ENCODE results near the gene CCDC34. TPM values are rescaled to one million over a fixed set of nuclear protein-coding genes. Genes with fewer than 3 reads are reported as not detected.
"Not testable (repeated sequence)": the region's sequence is repeated elsewhere in the genome, so short reads cannot be mapped to it uniquely, and the experiment has no call there.

Gene CCDC34
- total RNA-seq, 1 donor from 2014 or later = 10.2 TPM

DNA sequence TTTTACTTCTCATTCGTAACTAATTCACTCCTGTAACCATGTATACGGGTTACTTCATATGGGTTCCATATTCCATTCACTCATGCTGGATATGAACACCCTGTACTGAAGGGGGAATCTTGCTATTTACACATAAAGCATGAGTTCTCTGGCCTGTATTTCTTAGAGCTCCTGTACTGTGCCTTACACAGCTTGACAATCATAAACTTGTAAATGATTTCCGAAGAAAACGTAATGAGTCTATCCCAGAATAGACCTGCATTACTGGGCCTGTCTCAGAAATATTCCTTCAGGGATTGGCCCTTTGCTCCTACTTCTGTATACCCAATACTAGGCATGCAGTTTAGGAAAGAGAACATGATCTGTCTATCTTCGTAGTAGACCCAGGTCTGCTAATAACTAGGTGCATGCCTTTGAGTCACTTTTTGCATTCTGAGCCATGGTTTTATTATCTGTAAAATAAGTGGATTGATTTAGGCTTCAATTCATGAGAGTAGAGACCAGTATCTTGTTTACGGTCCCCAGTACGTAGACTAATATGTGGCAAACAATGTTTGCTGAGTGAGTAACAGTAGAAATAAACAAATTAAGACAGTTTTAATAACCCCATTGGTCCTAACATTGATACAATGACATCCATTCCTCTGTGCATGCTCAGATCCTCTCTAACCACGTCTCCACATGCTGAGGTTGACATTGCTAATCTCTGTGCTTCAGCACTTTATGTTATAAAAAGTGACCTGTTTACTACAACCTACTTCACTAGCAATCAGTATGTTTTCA, 1.2 kb downstream of the CCDC34 start:
- ATAC-seq = no peak

DNA sequence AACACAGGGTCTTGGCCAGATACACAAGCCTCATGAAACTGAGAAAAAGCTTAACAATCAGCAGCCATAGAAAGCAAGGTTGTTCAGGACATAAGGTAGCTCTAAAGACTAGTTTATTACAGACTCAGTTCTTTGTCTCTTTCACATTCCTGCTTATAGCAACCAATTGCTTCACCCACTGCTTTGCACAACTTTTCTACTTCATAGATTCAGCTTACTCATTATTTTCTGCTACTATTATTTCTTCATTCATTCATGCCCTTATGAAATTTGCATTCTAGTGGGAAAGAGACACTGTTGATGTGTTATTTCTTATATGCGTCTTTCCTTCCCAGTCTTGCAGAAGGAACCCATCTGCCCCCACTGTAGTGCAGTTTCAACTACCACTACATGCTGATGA, 4.7 kb downstream of the CCDC34 start:
- no peak for ATAC-seq

DNA sequence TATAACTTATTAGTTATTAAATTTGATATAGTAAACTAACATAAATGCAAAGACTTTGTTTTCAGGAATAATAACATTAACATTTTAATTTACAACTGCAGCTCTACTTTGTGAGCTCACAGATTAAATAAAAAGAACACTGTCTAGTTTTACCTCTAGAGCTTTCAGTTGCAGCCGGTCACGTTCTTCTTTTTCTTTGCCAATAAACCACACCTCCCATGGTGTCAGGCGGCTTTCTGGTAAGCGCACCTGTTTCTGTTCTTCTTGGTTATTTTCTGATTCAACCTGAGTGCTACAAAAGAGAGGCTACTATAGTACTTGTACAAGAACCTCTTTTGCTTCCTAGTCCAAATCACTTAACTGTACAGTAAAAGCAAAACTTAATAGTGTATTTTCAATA, 5.8 kb downstream of the CCDC34 start:
- ATAC-seq = peak; percentile 58

DNA sequence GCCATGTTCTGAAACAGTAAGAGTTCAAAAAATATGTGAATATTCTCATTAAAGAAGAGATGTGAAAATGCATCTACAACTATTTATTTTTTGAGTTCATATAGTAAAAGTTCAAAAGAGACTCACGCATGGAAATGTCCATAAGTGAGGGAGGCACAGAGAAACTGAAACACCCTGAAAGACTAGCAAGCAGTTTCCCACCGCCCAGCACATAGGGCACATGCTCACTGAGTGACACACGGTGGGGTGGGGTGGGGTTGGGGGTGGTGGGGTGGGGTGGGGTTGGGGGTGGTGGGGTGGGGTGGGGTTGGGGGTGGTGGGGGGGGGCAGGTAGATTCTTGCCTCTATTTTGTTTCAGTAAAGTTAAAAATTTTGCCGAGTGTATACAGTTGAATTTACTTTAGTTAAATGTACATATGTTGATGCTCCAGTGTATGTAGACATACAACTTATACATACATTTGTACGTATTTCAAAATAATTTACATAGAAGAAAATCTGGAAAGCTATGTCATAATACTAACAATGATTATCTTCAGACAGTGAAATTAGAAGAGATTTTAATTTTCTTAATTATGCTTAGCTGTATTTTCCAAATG, 6.3 kb downstream of the CCDC34 start:
- no peak for ATAC-seq

DNA sequence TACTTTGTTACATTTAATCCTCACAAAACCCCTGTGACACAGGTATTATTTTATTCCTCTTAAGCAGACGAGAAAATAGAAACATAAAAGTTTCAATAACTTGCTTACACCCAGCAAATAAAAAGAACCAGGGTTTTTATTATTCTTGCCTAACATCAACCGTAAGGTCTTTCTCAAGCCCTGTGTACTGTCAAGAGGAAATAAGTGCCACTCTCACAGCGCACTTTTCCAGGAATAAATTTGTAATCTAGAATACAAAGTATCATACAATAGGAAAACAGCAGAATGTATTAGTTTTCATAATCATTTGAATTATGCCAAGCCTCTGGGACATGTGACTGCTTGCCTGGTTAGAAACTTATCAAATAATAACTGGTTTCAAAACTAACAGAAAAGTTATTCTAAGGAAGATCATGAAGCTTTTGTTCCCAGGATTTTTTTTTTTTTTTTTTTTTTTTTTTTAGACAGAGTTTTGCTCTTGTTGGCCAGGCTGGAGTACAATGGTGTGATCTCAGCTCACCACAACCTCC, 7.4 kb downstream of the CCDC34 start:
- ATAC-seq = no peak

DNA sequence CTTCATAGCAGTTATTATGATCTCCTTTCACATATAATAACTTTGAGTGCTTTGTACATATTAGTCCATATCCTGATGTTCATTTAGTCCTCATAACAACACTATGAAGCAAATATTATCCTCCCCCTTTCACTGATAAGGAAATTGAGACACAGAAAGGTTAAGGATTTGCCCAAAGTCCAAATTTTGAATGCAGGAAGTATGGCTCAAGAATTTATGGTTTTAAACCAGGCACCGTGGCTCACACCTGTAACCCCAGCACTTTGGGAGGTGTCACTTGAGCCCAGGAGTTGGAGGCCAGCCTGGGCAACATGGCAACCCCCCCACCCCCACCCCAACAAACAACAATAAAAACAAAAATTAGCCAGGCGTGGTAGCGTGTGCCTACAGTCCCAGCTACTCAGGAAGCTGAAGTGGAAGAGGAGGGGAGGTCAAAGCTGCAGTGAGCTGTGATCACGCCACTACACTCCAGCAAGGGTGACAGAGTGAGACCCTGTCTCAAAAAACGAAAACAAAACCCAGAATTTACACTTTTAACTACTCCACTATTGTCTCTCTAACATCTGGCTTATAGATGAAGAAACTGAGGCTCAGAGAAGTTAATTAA, 8.6 kb downstream of the CCDC34 start:
- no peak for ATAC-seq

DNA sequence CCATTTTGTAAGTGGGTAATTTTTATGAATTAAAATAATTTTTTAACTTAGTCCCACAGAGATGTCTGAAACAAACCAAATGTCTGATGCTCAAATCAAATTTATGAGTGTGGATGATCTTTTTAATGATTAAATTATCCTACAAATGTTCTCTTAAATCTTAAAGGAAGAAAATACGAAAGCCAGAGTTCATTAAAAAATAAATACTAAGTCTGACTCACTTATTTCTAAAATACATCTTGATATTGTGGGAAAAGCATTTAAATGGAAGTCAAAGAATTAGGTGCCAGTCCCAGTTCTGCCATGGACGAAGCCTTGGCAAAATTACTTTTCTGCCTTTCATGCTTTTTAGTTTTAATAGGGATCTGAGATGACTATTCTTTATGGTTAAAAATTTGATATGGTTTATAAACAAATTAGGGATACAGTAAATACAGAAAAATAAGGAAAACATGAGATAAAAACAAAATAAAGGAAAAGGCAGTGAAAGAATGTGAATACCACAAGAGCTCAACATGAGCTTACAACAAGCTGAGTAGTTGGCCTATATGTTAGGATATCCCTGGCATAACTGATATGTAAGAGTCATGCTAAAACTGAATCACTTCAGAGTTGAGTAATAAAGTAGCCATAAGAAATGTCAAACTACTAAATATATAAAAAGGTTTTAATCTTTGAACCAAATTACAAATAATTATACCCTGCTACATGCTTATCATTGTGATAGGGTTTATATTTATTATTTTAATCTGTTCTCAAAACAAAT, 9.2 kb downstream of the CCDC34 start:
- peak; percentile 47 for ATAC-seq

DNA sequence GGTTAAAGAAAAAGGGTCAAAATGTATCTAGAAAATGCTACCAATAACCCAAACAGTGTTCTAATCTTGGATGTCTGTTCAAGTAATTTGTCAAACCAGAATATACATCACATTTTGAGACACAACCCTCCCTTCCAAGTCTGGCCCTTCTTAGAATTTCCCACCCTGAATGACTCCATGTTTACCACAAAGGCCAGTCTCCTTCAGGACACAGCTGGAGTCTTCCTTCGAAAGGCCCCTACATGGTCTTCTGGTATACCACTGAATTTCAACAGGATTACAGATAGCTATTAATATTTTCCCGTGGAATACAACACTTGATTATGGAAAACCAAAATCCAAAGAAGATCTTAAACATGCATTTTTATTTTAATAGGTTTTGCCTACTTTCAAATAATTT, 10.2 kb downstream of the CCDC34 start:
- no peak for ATAC-seq

DNA sequence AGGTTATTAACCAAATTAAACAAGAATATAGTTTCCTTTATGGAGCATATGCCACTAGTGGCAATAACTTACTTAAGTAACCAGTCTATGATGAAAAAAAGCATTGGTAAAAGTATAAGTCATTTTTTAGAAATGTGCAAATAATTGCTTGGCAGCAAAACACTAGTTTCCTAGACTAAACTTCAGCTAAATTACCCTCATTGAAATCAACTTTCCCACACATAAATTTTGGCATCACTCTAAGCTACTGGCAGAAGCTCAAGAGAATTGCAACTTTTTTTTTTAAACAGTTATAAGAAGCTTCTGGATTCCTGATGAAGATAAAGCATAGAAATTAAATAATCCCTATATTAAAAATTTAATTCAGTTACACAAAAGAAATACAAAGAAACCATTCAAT, 12.5 kb downstream of the CCDC34 start:
- ATAC-seq = no peak

DNA sequence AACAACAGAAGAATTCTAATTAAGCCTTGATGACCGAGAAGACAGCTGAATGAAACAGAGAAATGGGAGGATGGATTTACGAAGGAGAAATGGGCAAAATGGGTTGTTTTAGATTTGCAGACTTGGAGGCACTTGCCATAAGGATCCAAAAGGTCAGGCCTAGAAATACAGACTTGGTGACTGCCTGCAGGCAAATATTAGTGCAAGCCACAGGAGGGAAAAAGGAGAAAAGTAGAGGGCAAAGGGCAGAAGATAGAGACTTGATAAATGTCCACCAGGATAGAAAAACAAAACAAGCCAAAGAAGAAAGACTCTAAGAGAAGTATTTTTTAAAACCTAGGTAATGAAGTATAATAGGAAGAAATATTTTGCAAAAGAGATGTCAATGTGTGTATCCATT, 13.1 kb downstream of the CCDC34 start:
- ATAC-seq = no peak

DNA sequence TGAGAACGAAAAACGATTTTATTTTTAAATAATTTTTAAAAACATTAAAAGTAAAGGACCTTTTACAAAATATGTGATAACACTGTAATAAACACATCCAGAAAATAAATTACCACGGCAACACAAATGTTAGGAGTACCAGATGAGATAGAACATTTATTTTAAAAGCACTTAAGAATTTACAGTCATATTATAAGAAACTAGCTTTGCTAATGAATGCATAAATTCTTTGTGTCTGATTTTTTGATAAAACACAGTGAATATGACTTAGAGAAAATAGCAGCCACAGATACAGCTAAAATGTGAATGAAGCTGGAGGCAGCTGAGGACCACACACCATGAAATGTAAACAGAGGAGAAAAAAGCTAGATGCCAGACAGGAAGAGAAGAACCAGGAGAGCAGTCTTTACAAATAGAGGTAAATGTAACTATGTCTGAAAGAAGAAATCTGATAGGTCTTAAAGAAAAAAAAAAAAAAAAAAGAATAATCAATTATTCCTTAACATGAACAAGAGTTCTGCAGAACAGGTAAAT, 14.6 kb downstream of the CCDC34 start:
- ATAC-seq = no peak

DNA sequence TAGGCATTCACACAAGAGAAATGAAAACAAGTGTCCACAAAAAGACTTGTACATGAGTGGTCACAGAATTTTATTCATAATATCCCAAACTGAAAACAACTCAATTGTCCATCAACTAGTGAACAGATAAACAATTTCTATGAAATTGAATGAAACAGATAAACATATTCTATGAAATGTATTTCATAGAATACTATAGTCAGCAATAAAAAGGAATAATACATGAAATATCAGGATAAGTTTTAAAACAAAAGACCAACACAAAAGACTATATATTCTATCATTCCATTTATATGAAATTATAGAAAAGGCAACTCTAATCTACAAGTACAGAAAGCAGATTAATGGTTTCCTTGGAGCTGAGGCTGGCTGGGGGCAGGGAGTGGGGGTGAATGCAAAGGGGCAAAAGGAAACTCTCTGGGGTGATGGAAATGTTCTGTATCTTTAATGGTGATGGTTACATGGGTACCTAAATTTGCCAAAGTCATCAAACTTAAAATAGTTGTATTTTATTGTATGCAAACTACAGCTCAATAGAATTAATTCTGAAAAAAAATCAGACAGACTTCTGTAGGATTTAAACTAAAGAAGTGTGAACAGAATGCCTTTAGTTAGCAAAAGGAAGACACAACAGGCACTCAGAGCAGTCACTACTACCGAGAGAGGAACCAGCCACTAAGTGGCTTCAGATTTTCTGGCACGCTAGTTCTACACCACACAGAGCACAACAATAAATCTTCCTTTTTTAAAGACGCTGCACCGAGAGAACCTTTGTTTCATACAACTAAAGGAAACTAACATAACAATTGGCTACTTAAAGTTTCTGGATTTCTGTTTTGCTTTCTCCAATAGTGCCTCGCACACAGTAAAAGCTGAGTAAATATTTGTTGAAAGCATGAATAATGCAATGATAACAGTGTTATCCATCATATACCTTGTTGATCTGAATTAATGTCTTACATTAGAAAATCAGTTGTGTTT, 15.4 kb downstream of the CCDC34 start:
- no peak for ATAC-seq

DNA sequence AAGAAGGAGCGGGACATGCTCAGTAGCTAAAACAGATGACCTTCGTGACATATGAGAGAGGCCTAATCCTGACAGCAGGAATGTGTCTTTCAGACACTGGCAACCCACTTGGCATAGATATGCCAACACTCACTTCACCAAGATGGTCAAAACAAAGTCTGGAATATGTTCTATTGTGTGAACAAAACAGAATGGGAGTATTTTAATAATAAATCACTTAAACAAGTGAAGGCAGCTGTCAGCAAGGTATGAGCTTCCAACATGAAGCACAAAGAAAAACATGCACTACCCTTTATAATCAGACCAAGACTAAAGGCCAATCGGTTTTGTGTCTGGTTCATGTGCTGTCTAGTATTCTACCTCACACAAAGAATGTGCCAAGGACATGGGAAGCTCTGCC, 23.1 kb downstream of the CCDC34 start:
- ATAC-seq = no peak

DNA sequence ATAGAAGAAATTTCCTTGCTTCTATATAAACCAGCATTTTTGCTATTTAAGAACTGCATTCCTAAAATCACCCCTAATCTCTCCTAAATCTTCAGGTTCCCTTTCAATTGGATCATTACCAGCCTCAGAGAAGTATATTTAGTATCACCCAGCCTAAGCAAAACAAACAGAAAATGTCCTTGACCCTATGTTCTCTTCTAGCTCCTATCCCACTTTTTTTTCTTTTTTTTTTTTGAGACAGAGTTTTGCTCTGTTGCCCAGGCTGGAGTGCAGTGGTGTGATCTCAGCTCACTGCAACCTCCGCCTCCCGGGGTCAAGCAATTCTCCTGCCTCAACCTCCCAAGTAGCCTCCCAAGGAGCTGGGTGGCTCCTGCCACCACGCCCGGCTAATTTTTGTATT, 28.3 kb downstream of the CCDC34 start:
- not testable (repeated sequence) for ATAC-seq

DNA sequence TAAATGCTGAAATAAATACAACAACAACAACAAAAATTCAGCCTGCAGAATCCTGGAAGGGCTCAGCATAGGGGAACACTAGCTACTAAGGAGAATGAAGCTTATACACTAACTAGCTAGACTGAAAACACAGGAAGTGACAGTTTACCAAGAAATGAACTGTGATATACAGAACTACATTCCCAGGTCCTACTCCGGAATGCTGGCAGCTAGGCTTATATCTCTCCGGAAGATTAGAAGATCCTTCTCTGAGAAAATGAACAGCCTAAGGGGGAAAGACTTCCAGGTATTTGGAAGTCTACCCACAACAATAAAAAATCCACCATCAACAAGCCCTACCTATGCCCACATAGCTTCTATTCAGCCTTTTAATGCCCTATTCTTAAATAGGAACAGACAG, 31.0 kb downstream of the CCDC34 start:
- no peak for ATAC-seq

DNA sequence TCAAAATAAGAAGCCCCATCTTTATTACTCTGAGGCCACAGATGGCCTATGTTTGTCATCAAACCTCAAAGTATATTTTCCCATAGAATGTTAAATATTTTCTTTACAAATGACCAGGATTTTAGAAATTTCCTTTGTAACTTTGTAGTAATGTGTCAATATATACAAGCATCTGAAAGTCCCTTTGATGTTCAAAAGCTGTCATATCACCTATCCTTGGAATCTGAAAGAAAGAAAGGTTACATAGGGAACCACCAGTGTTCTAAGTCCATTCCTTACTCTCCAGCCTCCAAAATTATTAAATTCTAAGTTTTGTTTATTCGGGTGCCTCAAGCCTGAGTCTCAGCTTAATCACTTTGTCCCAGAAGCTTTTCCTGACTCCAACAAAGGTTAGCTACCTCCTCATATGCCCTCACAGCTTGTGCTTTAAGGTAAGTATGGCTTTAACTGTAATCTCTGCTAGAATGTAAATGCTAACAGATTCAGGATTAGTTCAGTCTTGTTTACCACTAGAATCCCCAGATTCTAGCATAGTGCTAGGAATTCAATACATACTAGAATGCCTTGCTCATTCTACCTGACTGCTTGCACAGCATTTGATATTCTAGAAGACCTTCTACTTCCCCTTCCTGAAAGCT, 32.3 kb downstream of the CCDC34 start:
- no peak for ATAC-seq

DNA sequence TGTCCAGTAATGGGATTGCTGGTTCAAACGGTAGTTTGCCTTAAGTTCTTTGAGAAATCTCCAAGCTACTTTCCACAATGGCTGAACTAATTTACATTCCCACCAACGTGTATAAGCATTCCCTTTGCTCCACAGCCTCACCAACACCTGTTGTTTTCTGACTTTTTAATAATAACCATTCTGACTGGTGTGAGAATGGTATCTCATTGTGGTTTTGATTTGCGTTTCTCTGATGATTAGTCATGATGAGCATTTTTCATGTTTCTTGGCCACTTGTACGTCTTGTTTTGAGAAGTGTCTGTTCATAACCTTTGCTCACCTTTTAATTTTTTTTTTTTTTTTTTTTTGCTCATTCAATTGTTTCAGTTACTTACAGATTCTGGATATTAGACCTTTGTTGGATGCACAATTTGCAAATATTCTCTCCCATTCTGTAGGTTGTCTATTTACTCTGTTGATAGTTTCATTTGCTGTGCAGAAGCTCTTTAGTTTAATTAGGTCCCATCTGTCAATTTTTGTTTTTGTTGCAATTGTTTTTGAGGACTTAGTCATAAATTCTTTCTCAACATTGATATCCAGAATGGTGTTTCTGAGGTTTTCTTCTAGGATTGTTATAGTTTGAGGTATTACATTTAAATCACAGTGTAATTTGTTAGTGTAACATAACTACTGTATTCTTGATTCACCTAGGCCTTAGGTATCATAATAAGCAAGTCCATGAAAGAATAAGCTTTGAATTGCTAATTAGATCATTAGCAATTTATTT, 33.0 kb downstream of the CCDC34 start:
- ATAC-seq = no peak

DNA sequence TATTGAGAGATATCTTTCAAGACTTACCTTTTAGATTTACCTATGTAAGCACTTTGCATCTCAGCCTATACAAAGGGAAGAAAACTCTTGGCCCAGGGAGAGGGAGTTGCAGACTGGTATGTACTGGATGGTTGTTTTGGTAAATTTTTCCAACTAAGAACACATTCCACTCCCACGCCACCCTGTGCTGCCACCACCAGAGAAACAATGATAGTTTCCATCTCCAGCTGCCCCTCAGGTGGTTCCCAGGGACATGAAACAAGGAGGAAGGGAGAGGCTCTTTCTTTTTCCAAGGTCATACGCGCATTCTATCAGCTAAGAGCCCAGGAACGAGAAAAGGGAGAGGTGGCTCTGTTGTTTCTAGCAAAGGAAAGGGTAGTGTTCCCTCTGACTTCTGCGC, 34.4 kb downstream of the CCDC34 start:
- ATAC-seq = no peak

DNA sequence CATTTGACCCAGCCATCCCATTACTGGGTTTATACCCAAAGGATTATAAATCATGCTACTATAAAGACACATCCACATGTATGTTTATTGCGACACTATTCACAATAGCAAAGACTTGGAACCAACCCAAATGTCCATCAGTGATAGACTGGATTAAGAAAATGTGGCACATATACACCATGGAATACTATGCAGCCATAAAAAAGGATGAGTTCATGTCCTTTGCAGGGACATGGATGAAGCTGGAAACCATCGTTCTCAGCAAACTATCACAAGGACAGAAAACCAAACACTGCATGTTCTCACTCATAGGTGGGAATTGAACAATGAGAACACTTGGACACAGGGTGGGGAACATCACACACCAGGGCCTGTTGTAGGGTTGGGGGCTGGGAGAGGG, 36.0 kb downstream of the CCDC34 start:
- not testable (repeated sequence) for ATAC-seq

DNA sequence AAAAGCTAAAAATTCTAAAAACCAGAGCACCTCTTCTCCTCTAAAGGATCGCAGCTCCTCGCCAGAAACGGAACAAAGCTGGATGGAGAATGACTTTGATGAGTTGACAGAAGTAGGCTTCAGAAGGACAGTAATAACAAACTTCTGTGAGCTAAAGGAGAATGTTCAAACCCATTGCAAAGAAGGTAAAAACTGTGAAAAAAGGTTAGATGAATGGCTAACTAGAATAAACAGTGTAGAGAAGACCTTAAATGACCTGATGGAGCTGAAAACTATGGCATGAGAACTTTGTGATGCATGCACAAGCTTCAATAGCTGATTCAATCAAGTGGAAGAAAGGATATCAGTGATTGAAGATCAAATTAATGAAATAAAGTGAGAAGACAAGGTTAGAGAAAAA, 40.8 kb downstream of the CCDC34 start:
- not testable (repeated sequence) for ATAC-seq

Measured in esophagus mucosa (tissue), 1 donor.